CD4-positive, alpha-beta memory T cell (primary cell): ENCODE data around the gene CERS1. TPM values are rescaled to one million over a fixed set of nuclear protein-coding genes. Genes with fewer than 3 reads are reported as not detected.
A peak's percentile ranks its signal among the peaks of the same experiment; 100 is the strongest.

Experiments used
- CTCF ChIA-PET: fragments of 350-600 bp; sonication (Branson Sonifier 250); formaldehyde crosslinking; loops from one replicate; lab custom pipeline; 2021; ENCODE audit warnings: inconsistent platforms; ENCODE audit not compliant: partially characterized antibody; lab: Charles Lee
- POLR2A ChIA-PET: fragments of 350-600 bp; sonication (Branson Sonifier 250); formaldehyde crosslinking; loops from one replicate; lab custom pipeline; 2021; ENCODE audit not compliant: partially characterized antibody; lab: Charles Lee
- DNase-seq, 5 donors: peaks; one replicate each; pipeline versions ENCODE4 v3.0.0 to v3.0.0-alpha.2; 2020 to 2022; ENCODE audit warnings: mixed read lengths in 1 of 5
- H3K27ac ChIP-seq: one replicate; pipeline ENCODE4 v1.7.0; 2013; ENCODE audit warnings: low read depth, low read length
- H3K27me3 ChIP-seq: 2 replicates; pipeline ENCODE4 v1.7.0; 2013; ENCODE audit warnings: mild to moderate bottlenecking, low read length, moderate library complexity; ENCODE audit not compliant: insufficient read depth
- H3K36me3 ChIP-seq: 2 replicates; pipeline ENCODE4 v1.7.0; 2013; ENCODE audit warnings: mild to moderate bottlenecking, low read length, moderate library complexity; ENCODE audit not compliant: insufficient read depth
- H3K4me1 ChIP-seq: 2 replicates; pipeline ENCODE4 v1.7.0; 2013; ENCODE audit warnings: mild to moderate bottlenecking, low read length, moderate library complexity; ENCODE audit not compliant: insufficient read depth
- H3K4me3 ChIP-seq, 2 donors: one replicate each; pipeline ENCODE4 v1.7.0; 2013; ENCODE audit warnings: low read length in 2 of 2, mild to moderate bottlenecking in 1 of 2
- H3K9me3 ChIP-seq, 2 donors: one replicate each; pipeline ENCODE4 v1.7.0; 2013; ENCODE audit warnings: low read length in 2 of 2, control low read depth in 1 of 2; ENCODE audit not compliant: control insufficient read depth in 1 of 2
- H3K27ac Mint-ChIP-seq, 7 donors: one replicate each; pipeline ENCODE4 v1.8.0; 2020 to 2021; ENCODE audit warnings: mixed read lengths in 7 of 7, mild to moderate bottlenecking in 6 of 7, inconsistent platforms in 3 of 7, moderate library complexity in 3 of 7
- H3K27me3 Mint-ChIP-seq, 2 donors: one replicate each; pipeline ENCODE4 v1.8.0; 2020 to 2021; ENCODE audit warnings: mixed read lengths in 2 of 2
- H3K36me3 Mint-ChIP-seq, 2 donors: one replicate each; pipeline ENCODE4 v1.8.0; 2020 to 2021; ENCODE audit warnings: mixed read lengths in 2 of 2, inconsistent platforms in 1 of 2, mild to moderate bottlenecking in 1 of 2
- H3K4me1 Mint-ChIP-seq, 4 donors: one replicate each; pipeline ENCODE4 v1.8.0; 2020 to 2021; ENCODE audit warnings: mixed read lengths in 4 of 4, mild to moderate bottlenecking in 1 of 4
- H3K4me3 Mint-ChIP-seq, 8 donors: one replicate each; pipeline ENCODE4 v1.8.0; 2020 to 2021; ENCODE audit warnings: mixed read lengths in 8 of 8, mild to moderate bottlenecking in 7 of 8, moderate library complexity in 6 of 8, inconsistent platforms in 3 of 8
- H3K9me3 Mint-ChIP-seq, 8 donors: one replicate each; pipeline ENCODE4 v1.8.0; 2020 to 2021; ENCODE audit warnings: mixed read lengths in 8 of 8, mild to moderate bottlenecking in 5 of 8, inconsistent platforms in 3 of 8, moderate library complexity in 1 of 8
- intact Hi-C: fragments of 100-400 bp; cut with micrococcal nuclease; formaldehyde crosslinking; loops from one replicate; pipeline ENCODE4 v1.15.1; 2023
- polyA plus RNA-seq, 2 donors: library from polyadenylated mRNA; unstranded; fragments of 300-500 nt; fragmentation: Illumina TruSeq; gene quantifications; one replicate each; pipeline ENCODE4 v1.2.3, GENCODE V29; 2021
- total RNA-seq, 2 experiments: library from RNA; stranded (reverse); gene quantifications; one replicate each; pipeline ENCODE4 v1.2.3, GENCODE V29; 2021

The CERS1 gene
- total and polyA plus RNA-seq, 4 experiments from 2014 or later, result not detected

DNA sequence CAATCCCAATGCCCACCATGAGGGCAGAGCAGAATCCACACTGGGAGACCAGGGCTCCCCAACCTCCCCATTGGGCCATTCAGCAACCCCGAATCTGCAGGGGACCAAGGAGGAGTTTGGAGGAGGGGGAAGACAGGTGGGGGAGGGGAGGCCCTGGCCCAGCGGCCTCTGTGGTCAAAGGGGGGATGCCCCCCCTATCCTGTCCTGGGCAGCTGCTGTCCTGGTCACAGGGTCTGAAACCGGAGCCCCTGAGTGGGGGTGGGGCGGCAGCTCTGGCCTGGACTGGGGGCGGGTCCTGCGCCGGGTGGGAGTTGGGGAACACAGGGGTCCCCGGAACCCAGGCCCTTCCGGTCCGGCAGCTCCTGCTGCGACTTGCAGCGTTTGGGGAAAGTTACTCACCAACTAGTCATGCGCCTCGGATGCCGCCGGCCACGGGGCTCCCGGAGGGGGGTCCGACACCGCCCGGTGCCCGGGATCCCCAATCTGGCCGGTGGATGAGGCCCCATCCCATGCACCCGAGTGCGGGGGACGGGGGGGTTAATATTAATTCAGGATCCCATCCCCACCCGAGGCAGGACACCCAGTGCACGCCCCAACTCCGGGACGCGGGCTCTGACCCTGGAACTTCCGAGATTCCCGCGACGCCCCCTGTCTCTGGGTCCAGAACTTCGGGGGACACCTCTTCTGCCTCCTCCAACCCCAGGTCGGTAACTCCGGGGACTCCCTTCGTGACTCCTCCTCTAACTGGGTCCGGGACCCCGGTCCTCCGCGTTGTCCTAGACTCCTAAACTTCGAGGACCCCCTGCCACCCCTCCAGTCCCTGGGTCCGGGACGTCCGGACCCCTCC, 44.2 kb upstream of the CERS1 start:
- Histone ChIP-seq H3K27me3 (peaks cover 12% of the 10 kb centered on the region), H3K4me1 (peaks cover 13% of the 10 kb centered on the region), H3K27ac (no peak overlapping the region), H3K36me3 (no peaks in the 10 kb centered on the region), H3K4me3 (no peak overlapping the region), H3K9me3 (no peaks in the 10 kb centered on the region)
- Mint-ChIP-seq H3K36me3 (no peaks in the 10 kb centered on the region), H3K27me3 (peaks cover 3 to 13% of the 10 kb centered on the region in 2 donors), H3K27ac (peak overlapping the region in 3 of 7 donors; percentile 48 to 70 (median 50)), H3K9me3 (no peaks in the 10 kb centered on the region), H3K4me3 (peak overlapping the region; percentile 72 to 81 (median 76)), H3K4me1 (peaks cover 3 to 15% (median 8%) of the 10 kb centered on the region in 4 donors)
- intact Hi-C loops, result no loop called here
- CTCF ChIA-PET, result interaction anchor here (0.5 kb wide), 1 partner anchor 9 kb away, joined by 3 read pairs; no protein-coding TSS in a partner anchor
- DNase-seq, result no peak
- POLR2A ChIA-PET, result interaction anchor here (1.5 kb wide), 1 partner anchor 20 kb away, joined by 3 read pairs; the partner anchor contains the start of gene DDX49

DNA sequence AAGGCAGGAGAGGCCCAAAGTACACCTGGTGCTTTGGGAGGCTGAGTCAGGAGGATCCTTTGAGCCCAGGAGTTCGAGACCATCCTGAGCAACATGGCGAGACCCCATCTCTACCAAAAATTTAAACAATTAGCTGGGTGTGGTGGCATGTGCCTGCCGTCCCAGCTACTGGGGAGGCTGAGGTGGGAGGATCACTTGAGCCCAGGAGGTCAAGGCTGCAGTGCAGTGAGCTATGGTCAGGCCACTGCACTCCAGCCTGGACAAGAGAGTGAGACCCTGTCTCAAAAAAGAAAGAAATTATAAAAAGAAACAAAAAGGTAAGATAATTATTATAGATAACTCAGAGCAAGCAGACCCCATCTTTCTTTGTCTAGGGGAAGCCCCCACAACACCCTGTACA, 43.2 kb upstream of the CERS1 start:
- peak overlapping the region in 2 of 7 donors; percentile 70 to 88 for H3K27ac Mint-ChIP-seq
- no peak overlapping the region for H3K4me3 ChIP-seq
- intact Hi-C loops, result no loop called here
- H3K9me3 ChIP-seq, result no peaks in the 10 kb centered on the region
- ChIA-PET CTCF (no interaction called here), POLR2A (interaction anchor here (1.5 kb wide), 1 partner anchor 19 kb away, joined by 3 read pairs; the partner anchor contains the start of gene DDX49)
- no peak overlapping the region for H3K27ac ChIP-seq
- no peak for DNase-seq
- peak overlapping the region; percentile 20 to 81 (median 60) for H3K4me3 Mint-ChIP-seq
- no peaks in the 10 kb centered on the region for H3K36me3 Mint-ChIP-seq
- peaks cover 13% of the 10 kb centered on the region for H3K4me1 ChIP-seq
- H3K27me3 ChIP-seq, result peaks cover 12% of the 10 kb centered on the region
- H3K4me1 Mint-ChIP-seq, result peaks cover 3 to 16% (median 8%) of the 10 kb centered on the region in 4 donors
- H3K9me3 Mint-ChIP-seq, result no peaks in the 10 kb centered on the region
- H3K36me3 ChIP-seq, result no peaks in the 10 kb centered on the region
- peaks cover 4 to 15% of the 10 kb centered on the region in 2 donors for H3K27me3 Mint-ChIP-seq

DNA sequence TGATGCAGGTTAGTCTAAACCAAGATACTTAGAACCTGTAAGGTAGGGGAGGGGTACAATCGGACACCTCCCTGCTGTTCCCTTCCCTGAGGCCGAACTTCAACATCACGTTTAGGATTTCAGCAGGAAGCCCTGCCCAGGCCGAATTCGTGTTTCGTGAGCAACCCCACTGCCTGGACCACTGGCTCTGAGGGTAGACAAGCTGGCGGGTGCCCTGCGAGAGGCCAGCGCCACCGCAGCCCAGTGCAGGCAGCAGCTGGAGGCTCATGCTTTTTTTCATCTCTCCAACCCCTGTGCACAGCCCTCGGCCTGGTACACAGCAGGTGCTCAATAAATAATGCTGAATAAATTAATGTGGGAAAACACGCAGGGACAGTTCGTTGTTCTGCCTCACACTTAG, 37.3 kb upstream of the CERS1 start:
- ChIA-PET POLR2A (no interaction called here), CTCF (no interaction called here)
- no peak overlapping the region for H3K4me3 ChIP-seq
- no peak for DNase-seq
- H3K36me3 Mint-ChIP-seq, result peaks cover 0 to 3% of the 10 kb centered on the region in 2 donors
- no peak overlapping the region for H3K27ac ChIP-seq
- H3K27ac Mint-ChIP-seq, result peak overlapping the region in 2 of 7 donors; percentile 6 to 30
- H3K4me1 Mint-ChIP-seq, result peaks cover 3 to 12% (median 7%) of the 10 kb centered on the region in 4 donors
- peak overlapping the region in 4 of 8 donors; percentile 5 to 62 (median 32) for H3K4me3 Mint-ChIP-seq
- peaks cover 3 to 10% of the 10 kb centered on the region in 2 donors for H3K27me3 Mint-ChIP-seq
- no peaks in the 10 kb centered on the region for H3K36me3 ChIP-seq
- intact Hi-C loops, result no loop called here
- H3K4me1 ChIP-seq, result peaks cover 8% of the 10 kb centered on the region
- H3K9me3 ChIP-seq, result no peaks in the 10 kb centered on the region
- no peaks in the 10 kb centered on the region for H3K27me3 ChIP-seq
- no peaks in the 10 kb centered on the region for H3K9me3 Mint-ChIP-seq

DNA sequence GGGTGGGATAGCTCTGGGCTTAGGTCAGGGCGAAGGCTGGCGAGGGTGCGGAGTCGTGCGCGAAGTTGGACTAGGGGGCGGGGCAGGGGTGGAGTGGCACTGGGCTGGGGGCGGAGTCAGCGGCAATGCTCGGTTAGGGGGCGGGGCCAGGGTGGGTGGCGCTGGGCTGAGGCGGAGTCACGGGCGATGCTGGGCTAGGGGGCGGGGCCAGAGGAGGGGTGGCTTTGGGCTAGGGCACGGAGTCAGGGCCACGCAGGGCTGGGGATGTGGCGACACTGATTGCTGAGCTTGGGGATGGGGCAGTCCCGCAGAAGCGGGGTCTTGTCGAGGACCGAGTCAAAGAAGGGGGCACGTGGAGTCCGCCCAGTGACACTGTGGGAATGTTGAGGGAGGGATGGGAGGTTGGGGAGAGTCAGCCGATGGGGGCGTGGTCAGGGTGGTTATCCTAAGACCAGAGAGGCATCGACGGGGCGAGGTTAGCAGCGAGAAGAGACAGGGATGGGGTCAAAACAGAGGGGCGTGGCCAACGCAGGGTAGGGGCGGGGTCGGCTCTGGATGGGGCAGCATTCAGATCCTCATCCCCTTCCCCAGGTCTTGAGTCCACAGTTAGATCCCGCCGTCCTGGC, 36.4 kb upstream of the CERS1 start:
- Histone ChIP-seq H3K4me3 (peak overlapping the region in 1 of 2 donors; percentile 34), H3K27ac (no peak overlapping the region), H3K9me3 (no peaks in the 10 kb centered on the region), H3K4me1 (peaks cover 8% of the 10 kb centered on the region), H3K27me3 (no peaks in the 10 kb centered on the region), H3K36me3 (no peaks in the 10 kb centered on the region)
- peak; percentile 70 to 87 (median 73) for DNase-seq
- Mint-ChIP-seq H3K4me1 (peaks cover 3 to 12% (median 7%) of the 10 kb centered on the region in 4 donors), H3K4me3 (peak overlapping the region; percentile 65 to 91 (median 80)), H3K9me3 (no peaks in the 10 kb centered on the region), H3K27me3 (peaks cover 3 to 10% of the 10 kb centered on the region in 2 donors), H3K36me3 (peaks cover 0 to 3% of the 10 kb centered on the region in 2 donors), H3K27ac (peak overlapping the region in 5 of 7 donors; percentile 16 to 74 (median 53))
- intact Hi-C loops, result loop anchor here (1.0 kb wide), 1 partner anchor 13 kb away; the partner anchor contains the start of genes COPE and DDX49
- POLR2A ChIA-PET, result interaction anchor here (1.3 kb wide), 1 partner anchor 13 kb away, joined by 4 read pairs; the partner anchor contains the start of genes COPE and DDX49
- CTCF ChIA-PET, result no interaction called here

DNA sequence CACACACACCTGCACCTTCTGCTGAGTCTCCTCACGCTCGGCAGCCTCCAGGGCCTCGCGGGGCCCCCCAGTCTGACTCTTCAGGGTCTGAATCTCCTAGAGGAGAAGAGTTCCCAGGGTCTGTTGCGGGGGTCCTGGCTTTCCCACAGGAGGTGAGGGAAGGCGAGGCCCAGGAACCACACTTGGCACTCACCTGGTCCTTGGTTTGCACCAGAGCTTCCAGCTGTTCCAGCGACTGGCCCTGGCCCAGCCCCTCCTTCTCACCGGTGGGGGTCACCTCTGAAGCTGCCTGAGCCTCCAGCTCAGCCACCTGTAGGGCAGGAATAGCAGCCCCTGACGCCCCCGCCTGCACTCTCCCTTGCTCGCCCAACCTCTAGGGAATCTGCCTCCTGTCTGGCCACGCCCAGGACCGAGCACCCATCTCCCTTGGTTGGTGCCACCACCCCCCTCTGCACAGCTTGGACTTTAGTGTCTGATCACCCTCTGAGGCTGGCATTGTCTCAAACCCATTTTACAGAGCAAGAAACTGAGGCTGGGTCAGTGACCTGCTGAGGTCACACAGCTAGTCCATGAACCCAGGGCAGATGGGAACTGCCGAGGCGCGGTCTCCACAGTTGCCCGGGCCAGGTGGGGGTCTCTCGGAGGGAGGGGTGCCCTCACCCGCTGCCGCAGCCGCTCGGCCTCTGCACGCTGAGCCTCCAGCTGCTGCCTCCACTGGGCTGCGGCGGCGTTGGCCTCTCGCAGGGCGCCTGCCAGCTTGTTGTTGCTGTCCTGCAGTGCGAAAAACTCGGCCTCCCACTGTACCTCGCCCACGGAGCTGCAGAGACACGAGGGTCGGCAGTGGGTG, 35.6 kb upstream of the CERS1 start:
- Mint-ChIP-seq H3K27ac (peak overlapping the region in 1 of 7 donors; percentile 29), H3K36me3 (peaks cover 0 to 6% of the 10 kb centered on the region in 2 donors), H3K4me3 (peak overlapping the region in 2 of 8 donors; percentile 17 to 21), H3K4me1 (peaks cover 3 to 12% (median 7%) of the 10 kb centered on the region in 4 donors), H3K27me3 (peaks cover 3 to 10% of the 10 kb centered on the region in 2 donors), H3K9me3 (no peaks in the 10 kb centered on the region)
- ChIA-PET CTCF (interaction anchor here (0.8 kb wide), 1 partner anchor 9 kb away, joined by 3 read pairs; no protein-coding TSS in a partner anchor), POLR2A (interaction anchor here (1.3 kb wide), 1 partner anchor 12 kb away, joined by 4 read pairs; the partner anchor contains the start of genes COPE and DDX49)
- DNase-seq, result no peak
- Histone ChIP-seq H3K36me3 (no peaks in the 10 kb centered on the region), H3K4me1 (peaks cover 8% of the 10 kb centered on the region), H3K9me3 (no peaks in the 10 kb centered on the region), H3K27me3 (no peaks in the 10 kb centered on the region), H3K4me3 (no peak overlapping the region), H3K27ac (no peak overlapping the region)
- intact Hi-C loops, result loop anchor here (1.0 kb wide), 1 partner anchor 12 kb away; the partner anchor contains the start of genes COPE and DDX49

DNA sequence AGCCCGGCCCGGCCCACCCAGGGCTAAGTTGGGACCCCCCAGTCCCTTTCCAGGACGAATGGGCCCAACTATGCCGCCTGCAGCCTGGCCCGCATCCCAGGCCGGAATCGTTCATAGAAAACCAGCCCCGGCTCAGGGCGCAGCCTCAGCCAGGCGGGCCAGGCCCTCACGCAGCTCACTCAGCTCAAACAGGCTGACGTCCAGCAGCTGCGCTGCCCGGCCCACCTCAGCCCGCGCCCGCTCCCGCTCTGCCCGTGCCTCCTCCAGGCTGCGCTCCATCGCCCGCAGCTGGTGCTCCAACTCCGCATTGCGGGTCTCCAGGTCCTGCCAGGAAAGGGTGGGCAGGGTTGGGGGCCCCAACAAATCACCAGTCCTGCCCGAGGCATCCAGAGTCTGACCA, 33.4 kb upstream of the CERS1 start:
- no peak overlapping the region for H3K27ac ChIP-seq
- no peak for DNase-seq
- Mint-ChIP-seq H3K4me3 (no peak overlapping the region), H3K9me3 (no peaks in the 10 kb centered on the region), H3K36me3 (peaks cover 8 to 22% of the 10 kb centered on the region in 2 donors), H3K4me1 (peaks cover 3 to 12% (median 7%) of the 10 kb centered on the region in 4 donors), H3K27ac (no peak overlapping the region), H3K27me3 (peaks cover 3 to 10% of the 10 kb centered on the region in 2 donors)
- H3K9me3 ChIP-seq, result no peaks in the 10 kb centered on the region
- H3K4me1 ChIP-seq, result peaks cover 8% of the 10 kb centered on the region
- no peaks in the 10 kb centered on the region for H3K27me3 ChIP-seq
- H3K4me3 ChIP-seq, result no peak overlapping the region
- H3K36me3 ChIP-seq, result peaks cover 13% of the 10 kb centered on the region
- intact Hi-C loops, result no loop called here
- POLR2A ChIA-PET, result interaction anchor here (0.6 to 3.4 kb wide), 2 partner anchors 9 to 218 kb away, joined by 3 to 17 read pairs; partner anchors contain the start of genes COPE and DDX49
- CTCF ChIA-PET, result interaction anchor here (0.7 kb wide), 1 partner anchor 519 kb away, joined by 3 read pairs; no protein-coding TSS in a partner anchor
